SK-N-SH (cell line): Measurements from ENCODE around the gene TPP1. TPM values are rescaled to one million over a fixed set of nuclear protein-coding genes. Genes with fewer than 3 reads are reported as not detected.

Experiments
- CTCF ChIA-PET: fragments of 300-600, 350-600 bp; formaldehyde crosslinking; extraction: SDS; loops from one replicate; lab custom pipeline; 2021; lab: Yijun Ruan, JAX
- POLR2A ChIA-PET: fragments of 350-600 bp; sonication (Branson Sonifier 250); formaldehyde crosslinking; extraction: SDS; loops from one replicate; lab custom pipeline; 2020; ENCODE audit warnings: antibody characterized with exemption, inconsistent platforms; lab: Yijun Ruan, JAX
- DNase-seq: peaks from one replicate; pipeline ENCODE4 v3.0.0; 2012
- H2AFZ ChIP-seq: fragments of 200-600 bp; sonication (generic); 2 replicates; pipeline ENCODE4 v1.8.1; 2016; ENCODE audit warnings: antibody characterized with exemption, mild to moderate bottlenecking, low read depth
- H3F3A ChIP-seq: fragments of 200-600 bp; sonication (generic); replicated peaks from 2 replicates; pipeline ENCODE3; 2016; ENCODE audit warnings: antibody characterized with exemption, mild to moderate bottlenecking; ENCODE audit not compliant: insufficient read depth
- H3K27ac ChIP-seq, 2 experiments: fragments of 200-500 bp in 1 of 2; fragments of 200-600 bp in 1 of 2; sonication (Bioruptor generic) in 1 of 2; sonication (generic), shearing (Covaris generic) in 1 of 2; 2 replicates each; pipeline versions ENCODE4 v1.5.1 to v1.6.1; 2014 to 2016; ENCODE audit warnings: low read depth in 2 of 2, inconsistent platforms in 1 of 2, low read length in 1 of 2, mild to moderate bottlenecking in 1 of 2, mixed read lengths in 1 of 2
- H3K27me3 ChIP-seq: fragments of 200-600 bp; sonication (generic), shearing (Covaris generic); 2 replicates; pipeline ENCODE4 v1.6.1; 2016; ENCODE audit warnings: mixed run types; ENCODE audit not compliant: insufficient read depth
- H3K36me3 ChIP-seq, 2 experiments: fragments of 200-500 bp in 1 of 2; fragments of 200-600 bp in 1 of 2; sonication (Bioruptor generic) in 1 of 2; sonication (generic) in 1 of 2; replicated peaks in 1 of 2; 2 replicates each; pipeline versions ENCODE3 to v1.5.1; 2014 to 2016; ENCODE audit warnings: low read length in 1 of 2, mild to moderate bottlenecking in 1 of 2; ENCODE audit not compliant: insufficient read depth in 2 of 2, control insufficient read depth in 1 of 2
- H3K4me1 ChIP-seq, 2 experiments: fragments of 200-500 bp in 1 of 2; fragments of 200-600 bp in 1 of 2; sonication (Bioruptor generic) in 1 of 2; sonication (generic), shearing (Covaris generic) in 1 of 2; 2 replicates each; pipeline versions ENCODE4 v1.5.1 to v1.6.1; 2014 to 2016; ENCODE audit warnings: low read depth in 1 of 2, low read length in 1 of 2, mixed run types in 1 of 2; ENCODE audit not compliant: insufficient read depth in 2 of 2, control insufficient read depth in 1 of 2
- H3K4me2 ChIP-seq: fragments of 200-600 bp; sonication (generic), shearing (Covaris generic); 2 replicates; pipeline ENCODE4 v1.6.1; 2017; ENCODE audit warnings: mixed run types
- H3K4me3 ChIP-seq, 2 experiments: fragments of 200-500 bp in 1 of 2; fragments of 200-600 bp in 1 of 2; sonication (Bioruptor generic) in 1 of 2; sonication (generic), shearing (Covaris generic) in 1 of 2; 2 replicates each; pipeline versions ENCODE4 v1.5.1 to v1.8.1; 2014 to 2016; ENCODE audit warnings: low read depth in 2 of 2, inconsistent platforms in 1 of 2, low read length in 1 of 2, mild to moderate bottlenecking in 1 of 2, mixed read lengths in 1 of 2, moderate library complexity in 1 of 2
- H3K79me2 ChIP-seq: fragments of 200-600 bp; sonication (generic); 2 replicates; pipeline ENCODE4 v1.8.1; 2017; ENCODE audit warnings: mild to moderate bottlenecking; ENCODE audit not compliant: insufficient read depth
- H3K9ac ChIP-seq: fragments of 200-600 bp; sonication (generic); 2 replicates; pipeline ENCODE4 v1.6.1; 2017; ENCODE audit warnings: mixed run types
- H3K9me2 ChIP-seq: fragments of 200-600 bp; sonication (generic); 2 replicates; pipeline ENCODE4 v1.6.1; 2017; ENCODE audit warnings: mixed run types
- H3K9me3 ChIP-seq: fragments of 200-600 bp; sonication (generic); 2 replicates; pipeline ENCODE4 v1.6.1; 2017; ENCODE audit warnings: mixed run types, mild to moderate bottlenecking, moderate library complexity
- H4K20me1 ChIP-seq: fragments of 200-600 bp; sonication (generic); 2 replicates; pipeline ENCODE4 v1.6.1; 2017; ENCODE audit warnings: mild to moderate bottlenecking, mixed run types; ENCODE audit not compliant: insufficient read depth
- CTCF ChIP-seq: fragments of 200-600 bp; sonication (generic); IDR thresholded peaks from 2 replicates; pipeline ENCODE4 v1.6.1; 2017; ENCODE audit warnings: antibody characterized with exemption, mild to moderate bottlenecking, moderate library complexity
- EZH2phosphoT487 ChIP-seq: fragments of 200-600 bp; sonication (generic); IDR thresholded peaks from 2 replicates; pipeline ENCODE4 v1.6.1; 2017; ENCODE audit warnings: low read depth, mixed run types, mild to moderate bottlenecking, antibody characterized with exemption, moderate library complexity, borderline replicate concordance
- JUND ChIP-seq: IDR thresholded peaks from 2 replicates; pipeline ENCODE4 v1.4.0; 2012
- MXI1 ChIP-seq: IDR thresholded peaks from 2 replicates; pipeline ENCODE4 v1.6.1; 2012; ENCODE audit warnings: mild to moderate bottlenecking, low read depth, low read length, improper control_type of control experiment
- NFIC ChIP-seq: IDR thresholded peaks from 2 replicates; pipeline ENCODE4 v1.4.0; 2012; ENCODE audit warnings: borderline replicate concordance
- PBX3 ChIP-seq: IDR thresholded peaks from 2 replicates; pipeline ENCODE4; 2012
- RAD21 ChIP-seq: IDR thresholded peaks from 2 replicates; pipeline ENCODE4 v1.6.1; 2012; ENCODE audit warnings: mild to moderate bottlenecking, low read length
- RCOR1 ChIP-seq: fragments of 150-350 bp; IDR thresholded peaks from 2 replicates; pipeline ENCODE4 v1.6.1; 2017; ENCODE audit warnings: antibody characterized with exemption, low read length
- SMC3 ChIP-seq: IDR thresholded peaks from 2 replicates; pipeline ENCODE4 v1.6.1; 2012; ENCODE audit warnings: low read depth, low read length, improper control_type of control experiment
- USF1 ChIP-seq: IDR thresholded peaks from 2 replicates; pipeline ENCODE4 v1.4.0; 2012; ENCODE audit warnings: low read depth, borderline replicate concordance
- YY1 ChIP-seq: IDR thresholded peaks from 2 replicates; pipeline ENCODE4 v1.4.0; 2012; ENCODE audit warnings: low read depth, mild to moderate bottlenecking
- WGBS: methylation state at CpG from one replicate; pipeline ENCODE4 v1.1.6; 2017; ENCODE audit warnings: low lambda C conversion rate; 5-methylcytosine and 5-hydroxymethylcytosine counted together
- polyA plus RNA-seq, 3 experiments: library from polyadenylated mRNA; depleted of rRNA; stranded (reverse); fragments of >200 nt; gene quantifications; 2 replicates each; pipeline ENCODE4 v1.2.3, GENCODE V29; 2012

Gene TPP1
- polyA plus RNA-seq, 1 of the 3 experiments (the other 2 are of a cell fraction) = 105 TPM

GRCh38 chr11:6666302-6667183 lies 47.3 kb upstream of the TPP1 start (continued):
- no peak for TF ChIP-seq USF1
- no peak for TF ChIP-seq CTCF
- TF ChIP-seq NFIC = no peak
- no peak for TF ChIP-seq SMC3
- TF ChIP-seq RAD21 = no peak

GRCh38 chr11:6664551-6664950 lies 45.3 kb upstream of the TPP1 start:
- Histone ChIP-seq H3K27me3 (no peaks in the 10 kb centered on the region), H3K36me3 (no peaks in the 10 kb centered on the region), H2AFZ (no peak overlapping the region), H3K79me2 (no peaks in the 10 kb centered on the region), H3K27ac (no peak overlapping the region), H3F3A (peaks cover 6% of the 10 kb centered on the region), H3K9ac (no peak overlapping the region), H3K4me3 (no peak overlapping the region), H3K4me2 (no peak overlapping the region)
- no peak for DNase-seq
- TF ChIP-seq JUND (no peak), SMC3 (no peak), RCOR1 (no peak), PBX3 (no peak), EZH2phosphoT487 (no peak), YY1 (no peak), MXI1 (no peak)
- TF ChIP-seq, all 33 proteins: peak for 0
- 15% methylated on average over 1 of the region's 1 CpG for WGBS
- H3K4me1 ChIP-seq = no peaks in the 10 kb centered on the region
- CTCF ChIA-PET = interaction anchor here (0.5 to 1.4 kb wide), 4 partner anchors 43 to 286 kb away, joined by 3 read pairs; no protein-coding TSS in a partner anchor
- H3K9me3 ChIP-seq = no peaks in the 10 kb centered on the region
- POLR2A ChIA-PET = no interaction called here
- no peaks in the 10 kb centered on the region for H4K20me1 ChIP-seq
- H3K9me2 ChIP-seq = no peaks in the 10 kb centered on the region
